ENCODE measurements around the gene BTBD9. TPM values are rescaled to one million over a fixed set of nuclear protein-coding genes. Genes with fewer than 3 reads are reported as not detected.

The BTBD9 gene
- total RNA-seq, 1 experiment from 2014 or later, result 10.8 TPM

DNA sequence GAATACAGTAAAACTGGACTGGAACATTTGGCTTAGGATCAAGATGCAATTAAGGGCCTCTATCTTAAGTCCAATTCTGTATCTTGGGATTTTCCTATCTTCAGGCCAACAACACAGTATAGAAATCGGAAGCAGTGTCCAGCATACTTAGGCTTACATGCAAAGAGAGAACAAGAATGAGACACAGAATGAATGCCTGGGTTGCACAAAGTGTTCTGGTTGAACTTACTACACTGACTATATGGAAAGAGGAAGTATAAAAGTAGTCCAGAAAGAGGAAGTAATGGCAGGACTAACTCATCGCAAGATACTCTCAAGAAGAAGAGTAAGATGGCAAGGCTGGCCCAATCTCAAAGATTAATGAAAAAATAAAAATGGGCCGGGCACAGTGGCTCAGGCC, 87.6 kb downstream of the BTBD9 start:
- POLR2A ChIA-PET (ENCODE audit: unreplicated experiment), result no interaction called here
- Histone ChIP-seq H4K20me1 (ENCODE audit: insufficient read depth) (no peaks in the 10 kb centered on the region), H3K9me2 (ENCODE audit: insufficient read depth) (no peaks in the 10 kb centered on the region), H3K4me2 (no peak overlapping the region), H3K27ac (no peak overlapping the region), H3K4me1 (replicated peaks; ENCODE audit: insufficient read depth) (no peaks in the 10 kb centered on the region), H3F3A (ENCODE audit: insufficient read depth, low read depth) (no peaks in the 10 kb centered on the region), H3K36me3 (ENCODE audit: low read depth) (no peaks in the 10 kb centered on the region), H2AFZ (no peak overlapping the region), H3K9me3 (ENCODE audit: insufficient read depth, low read depth) (no peaks in the 10 kb centered on the region), H3K4me3 (no peak overlapping the region), H3K27me3 (ENCODE audit: insufficient read depth, low read depth) (no peaks in the 10 kb centered on the region), H3K79me2 (ENCODE audit: low read depth) (no peaks in the 10 kb centered on the region)
- BruUV-seq (replicated peaks), result no TSS peak
- no peak for DNase-seq
- CTCF ChIA-PET, result no interaction called here
- TF ChIP-seq, protein P1, sequence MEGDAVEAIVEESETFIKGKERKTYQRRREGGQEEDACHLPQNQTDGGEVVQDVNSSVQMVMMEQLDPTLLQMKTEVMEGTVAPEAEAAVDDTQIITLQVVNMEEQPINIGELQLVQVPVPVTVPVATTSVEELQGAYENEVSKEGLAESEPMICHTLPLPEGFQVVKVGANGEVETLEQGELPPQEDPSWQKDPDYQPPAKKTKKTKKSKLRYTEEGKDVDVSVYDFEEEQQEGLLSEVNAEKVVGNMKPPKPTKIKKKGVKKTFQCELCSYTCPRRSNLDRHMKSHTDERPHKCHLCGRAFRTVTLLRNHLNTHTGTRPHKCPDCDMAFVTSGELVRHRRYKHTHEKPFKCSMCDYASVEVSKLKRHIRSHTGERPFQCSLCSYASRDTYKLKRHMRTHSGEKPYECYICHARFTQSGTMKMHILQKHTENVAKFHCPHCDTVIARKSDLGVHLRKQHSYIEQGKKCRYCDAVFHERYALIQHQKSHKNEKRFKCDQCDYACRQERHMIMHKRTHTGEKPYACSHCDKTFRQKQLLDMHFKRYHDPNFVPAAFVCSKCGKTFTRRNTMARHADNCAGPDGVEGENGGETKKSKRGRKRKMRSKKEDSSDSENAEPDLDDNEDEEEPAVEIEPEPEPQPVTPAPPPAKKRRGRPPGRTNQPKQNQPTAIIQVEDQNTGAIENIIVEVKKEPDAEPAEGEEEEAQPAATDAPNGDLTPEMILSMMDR (conservative IDR thresholded peaks at IDR 0.05), result no peak
- no peak for TF ChIP-seq EZH2 (IDR thresholded peaks at IDR 0.05; ENCODE audit: low read depth)
- intact Hi-C loops (cut with micrococcal nuclease; ENCODE audit: unreplicated experiment), result no loop called here

GRCh38 chr6:38549795-38550194, 89.9 kb downstream of the BTBD9 start:
- Histone ChIP-seq H3K4me2 (no peak overlapping the region), H3K9me2 (ENCODE audit: insufficient read depth) (no peaks in the 10 kb centered on the region), H3K4me3 (no peak overlapping the region), H3K36me3 (ENCODE audit: low read depth) (no peaks in the 10 kb centered on the region), H4K20me1 (ENCODE audit: insufficient read depth) (no peaks in the 10 kb centered on the region), H3K79me2 (ENCODE audit: low read depth) (no peaks in the 10 kb centered on the region), H3K9me3 (ENCODE audit: insufficient read depth, low read depth) (no peaks in the 10 kb centered on the region), H3F3A (ENCODE audit: insufficient read depth, low read depth) (no peaks in the 10 kb centered on the region), H3K27ac (no peak overlapping the region), H3K4me1 (replicated peaks; ENCODE audit: insufficient read depth) (no peaks in the 10 kb centered on the region), H2AFZ (no peak overlapping the region), H3K27me3 (ENCODE audit: insufficient read depth, low read depth) (no peaks in the 10 kb centered on the region)
- ChIA-PET POLR2A (ENCODE audit: unreplicated experiment) (no interaction called here), CTCF (no interaction called here)
- no peak for DNase-seq
- intact Hi-C loops (cut with micrococcal nuclease; ENCODE audit: unreplicated experiment), result no loop called here
- TF ChIP-seq EZH2 (IDR thresholded peaks at IDR 0.05; ENCODE audit: low read depth), result no peak
- TF ChIP-seq, protein P1 (conservative IDR thresholded peaks at IDR 0.05), result no peak
- BruUV-seq (replicated peaks), result no TSS peak

GRCh38 chr6:38549180-38549579, 90.5 kb downstream of the BTBD9 start:
- Histone ChIP-seq H3K9me3 (ENCODE audit: insufficient read depth, low read depth) (no peaks in the 10 kb centered on the region), H3K4me3 (no peak overlapping the region), H3F3A (ENCODE audit: insufficient read depth, low read depth) (no peaks in the 10 kb centered on the region), H3K4me1 (replicated peaks; ENCODE audit: insufficient read depth) (no peaks in the 10 kb centered on the region), H3K9me2 (ENCODE audit: insufficient read depth) (no peaks in the 10 kb centered on the region), H3K27me3 (ENCODE audit: insufficient read depth, low read depth) (no peaks in the 10 kb centered on the region), H3K27ac (no peak overlapping the region), H2AFZ (no peak overlapping the region), H3K79me2 (ENCODE audit: low read depth) (no peaks in the 10 kb centered on the region), H3K36me3 (ENCODE audit: low read depth) (no peaks in the 10 kb centered on the region), H4K20me1 (ENCODE audit: insufficient read depth) (no peaks in the 10 kb centered on the region), H3K4me2 (no peak overlapping the region)
- ChIA-PET POLR2A (ENCODE audit: unreplicated experiment) (no interaction called here), CTCF (no interaction called here)
- BruUV-seq (replicated peaks), result no TSS peak
- intact Hi-C loops (cut with micrococcal nuclease; ENCODE audit: unreplicated experiment), result no loop called here
- no peak for TF ChIP-seq EZH2 (IDR thresholded peaks at IDR 0.05; ENCODE audit: low read depth)
- TF ChIP-seq, protein P1 (conservative IDR thresholded peaks at IDR 0.05), result no peak
- no peak for DNase-seq

All from PC-9 (cell line).